Natural killer cell treated with Interleukin-12 subunit alpha and Interleukin-12 subunit beta and Interleukin-15 and Interleukin-18, amount 100 ng/mL, for 72 hours (primary cell): ENCODE results near the gene ING4. TPM values are rescaled to one million over a fixed set of nuclear protein-coding genes. Genes with fewer than 3 reads are reported as not detected.

ENCODE experiments used
- ATAC-seq, 2 donors: fragments of 150-1000 bp; cut with Tn5 transposase in 1 of 2; sonication (Bioruptor Pico), chemical (Tn5 transposase) in 1 of 2; 2 replicates each; pipeline ENCODE4 v1.10.0; 2021
- DNase-seq: peaks from one replicate; pipeline ENCODE4 v3.0.0; 2022; ENCODE audit warnings: low spot score
- H3K27ac Mint-ChIP-seq, 2 donors: 1 replicate in 1 of 2; 2 replicates in 1 of 2; pipeline ENCODE4 v1.8.0; 2022; ENCODE audit warnings: mixed read lengths in 2 of 2, mild to moderate bottlenecking in 1 of 2, moderate library complexity in 1 of 2
- H3K27me3 Mint-ChIP-seq, 2 donors: 1 replicate in 1 of 2; 2 replicates in 1 of 2; pipeline ENCODE4 v1.8.0; 2022; ENCODE audit warnings: mixed read lengths in 2 of 2
- H3K36me3 Mint-ChIP-seq: one replicate; pipeline ENCODE4 v1.8.0; 2022; ENCODE audit warnings: mixed read lengths
- H3K4me1 Mint-ChIP-seq, 2 donors: 1 replicate in 1 of 2; 2 replicates in 1 of 2; pipeline ENCODE4 v1.8.0; 2022; ENCODE audit warnings: low read depth in 2 of 2, mixed read lengths in 2 of 2, mild to moderate bottlenecking in 1 of 2
- H3K4me3 Mint-ChIP-seq: one replicate; pipeline ENCODE4 v1.8.0; 2022; ENCODE audit warnings: mixed read lengths
- H3K9me3 Mint-ChIP-seq: 2 replicates; pipeline ENCODE4 v1.8.0; 2022; ENCODE audit warnings: mixed read lengths
- total RNA-seq, 2 donors: library from RNA; stranded (reverse); gene quantifications; one replicate each; pipeline ENCODE4 v1.2.3, GENCODE V29; 2022

Gene ING4
- total RNA-seq, 2 donors from 2014 or later: 13.0 to 16.7 TPM

- no peak overlapping the region for H3K4me3 Mint-ChIP-seq
- H3K27me3 Mint-ChIP-seq: no peaks in the 10 kb centered on the region
- H3K4me1 Mint-ChIP-seq: peaks cover 15 to 20% of the 10 kb centered on the region in 2 donors
- H3K27ac Mint-ChIP-seq: no peak overlapping the region
- no peak for ATAC-seq
- DNase-seq: no peak
- H3K9me3 Mint-ChIP-seq: no peaks in the 10 kb centered on the region
- H3K36me3 Mint-ChIP-seq: peaks cover 1% of the 10 kb centered on the region
These were observed 23.6 kb downstream of the ING4 start for GRCh38 chr12:6639151-6639801.

GRCh38 chr12:6638305-6638704 lies 24.6 kb downstream of the ING4 start:
- ATAC-seq: no peak
- H3K36me3 Mint-ChIP-seq: no peaks in the 10 kb centered on the region

GRCh38 chr12:6635856-6636531 lies 26.9 kb downstream of the ING4 start, which contains the start of gene LPAR5:
Gene LPAR5, minus strand, starts transcription at chr12:6635959. Its CDS starts 14,711 bp downstream, at chr12:6621248.
- Mint-ChIP-seq H3K9me3 (no peaks in the 10 kb centered on the region), H3K27ac (peak within 1 kb of the TSS; percentile 71 to 87), H3K4me1 (peaks cover 39 to 41% of the 10 kb centered on the region in 2 donors), H3K27me3 (no peaks in the 10 kb centered on the region), H3K36me3 (no peaks in the 10 kb centered on the region), H3K4me3 (peak within 1 kb of the TSS; percentile 65)
- ATAC-seq: peak; percentile 58 to 72
- no peak for DNase-seq

More at GRCh38 chr12:6638305-6638704, 24.6 kb downstream of the ING4 start:
- no peaks in the 10 kb centered on the region for H3K27me3 Mint-ChIP-seq
- H3K4me1 Mint-ChIP-seq: peaks cover 18 to 20% of the 10 kb centered on the region in 2 donors
- H3K27ac Mint-ChIP-seq: no peak overlapping the region
- no peak overlapping the region for H3K4me3 Mint-ChIP-seq
- DNase-seq: no peak
- no peaks in the 10 kb centered on the region for H3K9me3 Mint-ChIP-seq

- Mint-ChIP-seq H3K4me3 (peak overlapping the region; percentile 65), H3K27ac (peak overlapping the region; percentile 71 to 87), H3K36me3 (no peaks in the 10 kb centered on the region), H3K27me3 (no peaks in the 10 kb centered on the region), H3K4me1 (peaks cover 44 to 45% of the 10 kb centered on the region in 2 donors), H3K9me3 (no peaks in the 10 kb centered on the region)
- ATAC-seq: peak; percentile 64 to 72
- peak; percentile 76 for DNase-seq
These were observed 27.5 kb downstream of the ING4 start for GRCh38 chr12:6635375-6635855.

GRCh38 chr12:6632026-6632983 lies 30.6 kb downstream of the ING4 start:
- Mint-ChIP-seq H3K4me1 (peaks cover 55 to 56% of the 10 kb centered on the region in 2 donors), H3K9me3 (no peaks in the 10 kb centered on the region), H3K36me3 (no peaks in the 10 kb centered on the region), H3K27me3 (no peaks in the 10 kb centered on the region), H3K27ac (peak overlapping the region; percentile 100), H3K4me3 (peak overlapping the region; percentile 93)
- ATAC-seq (peak; percentile 78 to 85), DNase-seq (no peak)

GRCh38 chr12:6631549-6631961 lies 31.4 kb downstream of the ING4 start:
- Mint-ChIP-seq H3K27ac (peak overlapping the region; percentile 100), H3K36me3 (no peaks in the 10 kb centered on the region), H3K4me1 (peaks cover 56 to 60% of the 10 kb centered on the region in 2 donors), H3K4me3 (peak overlapping the region; percentile 93), H3K27me3 (no peaks in the 10 kb centered on the region), H3K9me3 (no peaks in the 10 kb centered on the region)
- ATAC-seq: peak; percentile 49 to 63
- DNase-seq: no peak

GRCh38 chr12:6630736-6631135 lies 32.2 kb downstream of the ING4 start:
- no peaks in the 10 kb centered on the region for H3K27me3 Mint-ChIP-seq
- H3K27ac Mint-ChIP-seq: peak overlapping the region; percentile 100
- DNase-seq (no peak), ATAC-seq (no peak)
- no peaks in the 10 kb centered on the region for H3K36me3 Mint-ChIP-seq
- peak overlapping the region; percentile 93 for H3K4me3 Mint-ChIP-seq
- H3K4me1 Mint-ChIP-seq: peaks cover 49 to 55% of the 10 kb centered on the region in 2 donors
- H3K9me3 Mint-ChIP-seq: no peaks in the 10 kb centered on the region

GRCh38 chr12:6627616-6628015 lies 35.3 kb downstream of the ING4 start:
- no peak for DNase-seq
- Mint-ChIP-seq H3K4me1 (peaks cover 33 to 40% of the 10 kb centered on the region in 2 donors), H3K27ac (peak overlapping the region; percentile 29 to 79)

GRCh38 chr12:6626654-6627283 lies 36.1 kb downstream of the ING4 start:
- ATAC-seq (no peak), DNase-seq (no peak)
- peak overlapping the region; percentile 84 for H3K4me3 Mint-ChIP-seq
- no peaks in the 10 kb centered on the region for H3K36me3 Mint-ChIP-seq
- H3K27me3 Mint-ChIP-seq: no peaks in the 10 kb centered on the region
- H3K27ac Mint-ChIP-seq: peak overlapping the region; percentile 29 to 79
- H3K4me1 Mint-ChIP-seq: peaks cover 25 to 32% of the 10 kb centered on the region in 2 donors
- H3K9me3 Mint-ChIP-seq: no peaks in the 10 kb centered on the region

More at GRCh38 chr12:6627616-6628015, 35.3 kb downstream of the ING4 start:
- H3K36me3 Mint-ChIP-seq: no peaks in the 10 kb centered on the region
- H3K4me3 Mint-ChIP-seq: peak overlapping the region; percentile 84
- ATAC-seq: peak; percentile 76 to 77
- no peaks in the 10 kb centered on the region for H3K27me3 Mint-ChIP-seq
- H3K9me3 Mint-ChIP-seq: no peaks in the 10 kb centered on the region

- Mint-ChIP-seq H3K36me3 (no peaks in the 10 kb centered on the region), H3K9me3 (no peaks in the 10 kb centered on the region), H3K4me1 (peaks cover 5 to 13% of the 10 kb centered on the region in 2 donors), H3K27me3 (no peaks in the 10 kb centered on the region), H3K27ac (no peak overlapping the region), H3K4me3 (peak overlapping the region; percentile 12)
- no peak for DNase-seq
- peak in 1 of 2 donors; percentile 13 for ATAC-seq
These were observed 42.0 kb downstream of the ING4 start for GRCh38 chr12:6620885-6621274.

- no peak overlapping the region for H3K27ac Mint-ChIP-seq
- H3K4me1 Mint-ChIP-seq: peaks cover 5 to 13% of the 10 kb centered on the region in 2 donors
- no peaks in the 10 kb centered on the region for H3K36me3 Mint-ChIP-seq
- DNase-seq: no peak
- no peaks in the 10 kb centered on the region for H3K27me3 Mint-ChIP-seq
- peak overlapping the region; percentile 12 for H3K4me3 Mint-ChIP-seq
- H3K9me3 Mint-ChIP-seq: no peaks in the 10 kb centered on the region
- ATAC-seq: peak; percentile 82 to 88
These were observed 42.6 kb downstream of the ING4 start for GRCh38 chr12:6620137-6620884.

GRCh38 chr12:6618483-6619225 lies 44.3 kb downstream of the ING4 start:
- Mint-ChIP-seq H3K4me3 (no peak overlapping the region), H3K27ac (peak overlapping the region in 1 of 2 donors; percentile 7), H3K36me3 (no peaks in the 10 kb centered on the region), H3K27me3 (no peaks in the 10 kb centered on the region), H3K9me3 (no peaks in the 10 kb centered on the region), H3K4me1 (peaks cover 15 to 22% of the 10 kb centered on the region in 2 donors)
- no peak for DNase-seq
- no peak for ATAC-seq
